Activated CD8-positive, alpha-beta T cell treated with anti-CD3 and anti-CD28 coated beads, Interleukin-2, amount 10 ng/mL, durations not matched to agents 7 days and 5 days (primary cell): ENCODE results near the gene NR2C2AP. TPM values are rescaled to one million over a fixed set of nuclear protein-coding genes. Genes with fewer than 3 reads are reported as not detected.

ENCODE experiments used
- ATAC-seq: fragments of 150-1000 bp; cut with Tn5 transposase; one replicate; pipeline ENCODE4 v1.10.0; 2021; ENCODE audit warnings: moderate library complexity
- CTCF ChIA-PET: fragments of 350-600 bp; sonication (Branson Sonifier 250); formaldehyde crosslinking; loops from one replicate; lab custom pipeline; 2021; ENCODE audit warnings: antibody characterized with exemption; lab: Charles Lee
- POLR2A ChIA-PET: fragments of 350-600 bp; sonication (Branson Sonifier 250); formaldehyde crosslinking; loops from one replicate; lab custom pipeline; 2021; ENCODE audit warnings: antibody characterized with exemption; lab: Charles Lee
- DNase-seq: peaks from one replicate; pipeline ENCODE4 v3.0.0-alpha.2; 2020
- H3K27ac Mint-ChIP-seq: one replicate; pipeline ENCODE4 v1.8.0; 2021; ENCODE audit warnings: mild to moderate bottlenecking, mixed read lengths
- H3K27me3 Mint-ChIP-seq: one replicate; pipeline ENCODE4 v1.8.0; 2021; ENCODE audit warnings: low read depth, mixed read lengths
- H3K36me3 Mint-ChIP-seq: one replicate; pipeline ENCODE4 v1.8.0; 2021; ENCODE audit warnings: low read depth, mixed read lengths
- H3K4me1 Mint-ChIP-seq: one replicate; pipeline ENCODE4 v1.8.0; 2021; ENCODE audit warnings: low read depth, mixed read lengths
- H3K4me3 Mint-ChIP-seq: one replicate; pipeline ENCODE4 v1.8.0; 2021; ENCODE audit warnings: mild to moderate bottlenecking, mixed read lengths
- H3K9me3 Mint-ChIP-seq: one replicate; pipeline ENCODE4 v1.8.0; 2022; ENCODE audit warnings: mixed read lengths; ENCODE audit not compliant: insufficient read depth
- total RNA-seq, 2 experiments: library from RNA; stranded (reverse); gene quantifications; one replicate each; pipeline ENCODE4 v1.2.3, GENCODE V29; 2021

Gene NR2C2AP
- total RNA-seq, 2 experiments from 2014 or later = 35.6 TPM

GRCh38 chr19:19159534-19159933, 43.7 kb downstream of the NR2C2AP start:
- H3K27ac Mint-ChIP-seq = no peak overlapping the region

GRCh38 chr19:19157808-19158207, 45.4 kb downstream of the NR2C2AP start:
- no peak for DNase-seq
- H3K27ac Mint-ChIP-seq = no peak overlapping the region
- peaks cover 17% of the 10 kb centered on the region for H3K36me3 Mint-ChIP-seq
- no peaks in the 10 kb centered on the region for H3K4me1 Mint-ChIP-seq
- no peaks in the 10 kb centered on the region for H3K27me3 Mint-ChIP-seq
- POLR2A ChIA-PET = no interaction called here
- H3K4me3 Mint-ChIP-seq = no peak overlapping the region
- no peaks in the 10 kb centered on the region for H3K9me3 Mint-ChIP-seq
- no peak for ATAC-seq
- CTCF ChIA-PET = interaction anchor here (0.7 to 3.2 kb wide), 3 partner anchors 11 to 17 kb away, joined by 3 to 16 read pairs (median 11); no protein-coding TSS in a partner anchor

More at GRCh38 chr19:19159534-19159933, 43.7 kb downstream of the NR2C2AP start:
- CTCF ChIA-PET = interaction anchor here (2.8 kb wide), 1 partner anchor 15 kb away, joined by 11 read pairs; no protein-coding TSS in a partner anchor
- Mint-ChIP-seq H3K27me3 (no peaks in the 10 kb centered on the region), H3K36me3 (peaks cover 17% of the 10 kb centered on the region), H3K4me1 (no peaks in the 10 kb centered on the region), H3K9me3 (no peaks in the 10 kb centered on the region), H3K4me3 (no peak overlapping the region)
- ATAC-seq (no peak), DNase-seq (no peak)
- POLR2A ChIA-PET = no interaction called here

- no peak for DNase-seq
- H3K4me1 Mint-ChIP-seq = no peaks in the 10 kb centered on the region
- ChIA-PET CTCF (interaction anchor here (0.6 to 3.2 kb wide), 3 partner anchors 9 to 43 kb away, joined by 3 to 16 read pairs (median 13); no protein-coding TSS in a partner anchor), POLR2A (interaction anchor here (0.6 to 1.1 kb wide), 3 partner anchors 9 to 21 kb away, joined by 3 to 5 read pairs (median 3); no protein-coding TSS in a partner anchor)
- peaks cover 17% of the 10 kb centered on the region for H3K36me3 Mint-ChIP-seq
- H3K4me3 Mint-ChIP-seq = no peak overlapping the region
- H3K27ac Mint-ChIP-seq = no peak overlapping the region
- H3K27me3 Mint-ChIP-seq = no peaks in the 10 kb centered on the region
- no peak for ATAC-seq
- no peaks in the 10 kb centered on the region for H3K9me3 Mint-ChIP-seq
Observed at GRCh38 chr19:19155495-19156219, 47.6 kb downstream of the NR2C2AP start.

GRCh38 chr19:19154768-19155494, 48.3 kb downstream of the NR2C2AP start:
- Mint-ChIP-seq H3K4me1 (no peaks in the 10 kb centered on the region), H3K27me3 (no peaks in the 10 kb centered on the region), H3K9me3 (no peaks in the 10 kb centered on the region), H3K4me3 (no peak overlapping the region), H3K36me3 (peaks cover 17% of the 10 kb centered on the region), H3K27ac (no peak overlapping the region)
- ATAC-seq (no peak), DNase-seq (no peak)
- ChIA-PET POLR2A (interaction anchor here (1.1 kb wide), 1 partner anchor 10 kb away, joined by 3 read pairs; no protein-coding TSS in a partner anchor), CTCF (interaction anchor here (0.9 to 3.2 kb wide), 2 partner anchors 8 to 19 kb away, joined by 5 to 16 read pairs; no protein-coding TSS in a partner anchor)

DNA sequence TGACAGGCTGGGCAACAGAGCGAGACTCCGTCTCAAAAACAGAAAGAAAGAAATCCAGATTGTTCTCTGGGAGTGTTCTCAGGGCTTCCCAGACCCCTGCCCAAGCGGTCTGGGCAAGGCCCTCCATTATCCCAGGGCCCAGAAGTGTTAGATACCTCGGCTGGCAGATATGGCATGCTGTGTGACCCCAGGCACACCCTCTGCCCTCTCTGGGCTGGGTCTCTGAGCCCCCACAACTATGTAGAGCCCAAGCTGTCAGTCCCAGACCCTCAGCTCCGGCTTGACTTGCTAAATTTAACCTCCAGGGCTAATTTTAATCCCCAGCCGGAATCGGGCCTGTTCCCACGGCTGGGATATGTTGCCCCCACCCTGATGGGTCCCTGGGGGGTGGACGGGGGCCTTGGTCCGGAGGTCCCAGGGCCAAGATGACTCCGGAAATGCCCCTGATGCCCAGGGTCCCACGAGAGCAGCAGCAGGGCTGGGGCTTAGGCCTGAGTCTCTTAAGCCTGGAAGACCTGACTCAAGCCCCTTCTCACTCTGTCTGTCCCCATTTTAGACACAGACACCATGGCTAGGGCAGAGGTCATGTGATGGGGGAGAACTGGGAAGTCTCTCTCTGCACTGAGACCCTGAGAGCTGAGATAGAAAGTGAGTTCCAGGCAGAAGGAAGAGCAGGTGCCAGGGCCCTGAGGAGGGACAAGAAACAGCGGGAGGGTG, 50.4 kb downstream of the NR2C2AP start:
- Mint-ChIP-seq H3K36me3 (peaks cover 14% of the 10 kb centered on the region), H3K9me3 (no peaks in the 10 kb centered on the region), H3K4me1 (no peaks in the 10 kb centered on the region), H3K27me3 (no peaks in the 10 kb centered on the region), H3K4me3 (no peak overlapping the region), H3K27ac (no peak overlapping the region)
- CTCF ChIA-PET = no interaction called here
- DNase-seq (no peak), ATAC-seq (no peak)
- POLR2A ChIA-PET = no interaction called here

DNA sequence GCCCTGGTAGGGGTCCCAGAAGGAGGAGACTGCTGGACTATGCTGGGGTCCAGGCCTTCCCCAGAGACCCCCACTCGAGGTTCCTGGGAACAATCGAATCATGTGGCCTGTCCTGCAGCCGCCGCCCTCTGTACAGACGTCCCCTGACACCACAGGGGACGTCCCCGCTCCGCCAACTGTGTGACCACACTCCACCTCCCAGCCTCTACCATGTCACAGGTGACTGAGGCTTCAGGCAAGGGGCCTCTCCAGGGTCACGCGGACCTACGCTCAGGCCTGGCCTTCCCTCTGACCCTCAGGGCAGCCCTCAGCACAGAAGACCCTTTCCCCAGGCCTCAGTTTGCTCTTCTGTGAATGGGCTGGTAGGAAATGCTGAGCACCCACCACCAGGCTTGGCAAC, 51.8 kb downstream of the NR2C2AP start:
- ATAC-seq (no peak), DNase-seq (no peak)
- POLR2A ChIA-PET = no interaction called here
- Mint-ChIP-seq H3K27ac (no peak overlapping the region), H3K9me3 (no peaks in the 10 kb centered on the region), H3K4me3 (no peak overlapping the region), H3K4me1 (no peaks in the 10 kb centered on the region), H3K36me3 (peaks cover 10% of the 10 kb centered on the region), H3K27me3 (no peaks in the 10 kb centered on the region)
- CTCF ChIA-PET = interaction anchor here (6.1 kb wide), 1 partner anchor 24 kb away, joined by 57 read pairs; no protein-coding TSS in a partner anchor

Other genes with a start within 250 kb of the NR2C2AP start
- 100 to 1,000 TPM; 123 to 124 TPM for gene SUGP2, start 169.9 kb downstream of the NR2C2AP start, total RNA-seq
- gene ARMC6, start 169.8 kb downstream of the NR2C2AP start, total RNA-seq = 10 to 100 TPM; 33.4 to 35.4 TPM
- 10 to 100 TPM; 20.1 to 20.2 TPM for gene SLC25A42, start 139.4 kb downstream of the NR2C2AP start, total RNA-seq
- 10 to 100 TPM; 20.3 to 22.8 TPM for gene TMEM161A, start 64.9 kb downstream of the NR2C2AP start, total RNA-seq
- gene MEF2B, start 33.2 kb downstream of the NR2C2AP start, total RNA-seq = 1 to 10 TPM; 2.2 to 3.6 TPM
- gene BORCS8, start 11.3 kb downstream of the NR2C2AP start, total RNA-seq = 10 to 100 TPM; 22.1 to 25.4 TPM
- gene RFXANK, start 11.2 kb downstream of the NR2C2AP start, total RNA-seq = 10 to 100 TPM; 97.9 to 98.7 TPM
- not detected for gene NCAN, start 8.5 kb upstream of the NR2C2AP start, total RNA-seq
- gene TM6SF2, start 69.9 kb upstream of the NR2C2AP start, total RNA-seq = not detected
- 10 to 100 TPM; 58.9 to 60.9 TPM for gene SUGP1, start 117.1 kb upstream of the NR2C2AP start, total RNA-seq
- gene MAU2, start 117.4 kb upstream of the NR2C2AP start, total RNA-seq = 10 to 100 TPM; 67.0 to 67.4 TPM
- 100 to 1,000 TPM; 180 TPM for gene GATAD2A, start 202.3 kb upstream of the NR2C2AP start, total RNA-seq